Effector CD8-positive, alpha-beta T cell (primary cell): ENCODE measurements around the gene ELOVL6.
A peak's percentile ranks its signal among the peaks of the same experiment; 100 is the strongest.
"Not testable (repeated sequence)": the region's sequence is repeated elsewhere in the genome, so short reads cannot be mapped to it uniquely, and the experiment has no call there.

Experiments
- DNase-seq: peaks from one replicate; lab custom pipeline; 2025; lab: John Stamatoyannopoulos, UW
- total RNA-seq, 4 experiments: gene quantifications; one replicate each; lab custom pipeline; 2026; lab: John Stamatoyannopoulos, UW

Gene ELOVL6, protein sequence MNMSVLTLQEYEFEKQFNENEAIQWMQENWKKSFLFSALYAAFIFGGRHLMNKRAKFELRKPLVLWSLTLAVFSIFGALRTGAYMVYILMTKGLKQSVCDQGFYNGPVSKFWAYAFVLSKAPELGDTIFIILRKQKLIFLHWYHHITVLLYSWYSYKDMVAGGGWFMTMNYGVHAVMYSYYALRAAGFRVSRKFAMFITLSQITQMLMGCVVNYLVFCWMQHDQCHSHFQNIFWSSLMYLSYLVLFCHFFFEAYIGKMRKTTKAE
- total RNA-seq: 0.88 to 6.1 (median 3.1) reads per million in 4 experiments

DNA sequence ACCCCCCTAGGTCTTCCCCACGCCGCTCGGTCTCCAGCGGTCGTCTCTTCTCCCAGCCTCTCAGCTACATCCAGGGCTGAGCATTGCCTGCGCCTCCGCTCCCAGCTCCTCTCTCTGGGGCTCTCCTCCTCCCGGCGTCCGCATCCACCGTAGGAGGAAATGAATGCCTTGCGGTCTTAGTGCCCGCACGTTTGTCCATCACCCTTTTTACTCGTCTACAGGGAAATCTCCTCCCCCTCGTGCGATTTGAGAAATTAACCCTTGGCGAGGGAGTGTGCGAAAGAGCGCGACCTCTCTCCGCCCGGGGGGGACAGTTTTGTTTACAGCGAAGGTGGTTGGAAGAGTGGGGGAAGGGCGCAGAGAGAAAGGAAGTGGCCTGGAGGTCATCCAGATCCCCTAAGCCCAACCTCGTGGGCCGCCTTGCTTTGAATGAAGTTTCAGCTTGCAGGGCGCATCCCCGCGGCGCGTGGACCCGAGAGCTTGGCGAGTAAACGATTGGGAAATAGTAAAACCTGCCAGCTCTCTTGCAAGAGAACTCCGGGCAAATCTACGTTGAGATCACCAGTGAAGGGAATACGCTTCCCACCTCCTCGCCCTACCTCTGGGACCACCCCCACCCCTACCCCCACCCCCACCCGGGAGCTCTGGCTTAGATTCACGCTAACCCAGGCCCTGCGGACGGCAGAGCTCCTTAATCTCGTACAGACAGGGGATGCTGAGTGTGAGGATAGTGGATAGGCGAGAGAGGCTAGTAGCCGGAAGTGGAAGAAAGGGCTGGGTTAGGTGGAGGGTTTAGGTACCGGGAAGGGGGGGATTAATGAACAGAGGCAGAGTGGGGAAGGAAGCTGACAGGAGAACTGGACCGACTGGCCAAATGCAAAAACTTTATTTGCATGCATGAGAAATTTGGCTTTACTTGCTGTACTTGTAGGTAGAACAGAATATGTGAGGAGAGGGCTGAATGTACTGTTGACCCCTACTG, at the start of gene ELOVL6:
ELOVL6 (minus strand) TSS at position 181 of the 982 bp plus-strand sequence. CDS start 280 bp downstream, outside the sequence.
- DNase-seq: peak; percentile 17

DNA sequence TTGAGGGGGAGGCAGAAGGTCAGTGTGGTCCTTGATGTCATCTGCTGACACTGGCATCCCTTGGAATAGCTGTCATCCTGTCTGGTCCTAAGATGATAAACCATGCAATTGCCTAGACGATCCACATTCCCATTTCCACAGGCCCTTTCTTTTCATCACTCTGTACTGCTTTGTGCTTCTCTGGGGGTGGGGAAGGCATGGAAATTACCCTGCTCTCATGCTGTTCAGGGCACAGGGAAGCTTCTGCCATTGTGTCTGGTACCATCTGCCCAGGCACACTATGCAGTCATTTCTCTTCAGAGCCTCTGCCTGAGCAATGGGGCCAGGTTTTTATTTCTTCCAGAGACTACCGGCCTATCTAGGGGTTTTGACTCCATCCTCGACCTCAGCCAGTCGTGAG, 49.7 kb upstream of the ELOVL6 start:
- DNase-seq: no peak

DNA sequence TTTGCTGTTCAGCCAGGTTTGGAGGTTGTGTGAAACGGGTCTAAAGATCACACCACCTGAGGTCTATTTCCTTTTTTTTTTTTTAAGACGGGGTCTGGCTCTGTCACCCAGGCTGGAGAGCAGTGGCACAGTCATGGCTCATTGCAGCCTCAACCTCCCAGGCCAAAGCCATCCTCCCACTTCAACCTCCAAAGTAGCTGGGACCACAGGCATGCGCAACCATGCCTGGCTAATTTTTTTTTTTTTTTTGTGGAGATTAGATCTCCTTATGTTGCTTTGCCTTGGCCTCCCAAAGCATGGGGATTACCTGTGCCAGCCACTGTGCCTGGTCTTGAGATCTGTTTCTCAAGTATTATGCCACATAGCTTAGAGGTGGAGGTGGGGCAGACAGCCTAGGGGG, 49.2 kb upstream of the ELOVL6 start:
- DNase-seq: no peak

DNA sequence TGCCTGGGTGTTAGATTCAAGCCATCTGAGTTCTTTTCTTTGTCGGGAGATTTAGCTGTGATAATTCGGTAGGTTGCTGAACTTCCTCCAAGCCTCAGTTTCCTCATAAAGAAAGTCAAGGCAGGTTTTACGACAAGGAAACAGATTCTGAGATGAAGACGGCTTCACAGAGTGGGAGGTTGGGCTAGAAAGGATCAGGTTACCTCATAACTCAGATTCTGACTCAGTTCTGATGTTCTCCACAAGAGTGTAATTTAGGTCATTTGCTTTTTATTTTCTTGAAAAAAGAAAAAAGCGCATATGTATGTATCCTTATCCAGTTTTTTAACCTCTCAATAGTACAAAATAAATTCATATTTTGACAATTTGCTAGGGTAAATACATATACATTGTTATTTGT, 47.2 kb upstream of the ELOVL6 start:
- no peak for DNase-seq

DNA sequence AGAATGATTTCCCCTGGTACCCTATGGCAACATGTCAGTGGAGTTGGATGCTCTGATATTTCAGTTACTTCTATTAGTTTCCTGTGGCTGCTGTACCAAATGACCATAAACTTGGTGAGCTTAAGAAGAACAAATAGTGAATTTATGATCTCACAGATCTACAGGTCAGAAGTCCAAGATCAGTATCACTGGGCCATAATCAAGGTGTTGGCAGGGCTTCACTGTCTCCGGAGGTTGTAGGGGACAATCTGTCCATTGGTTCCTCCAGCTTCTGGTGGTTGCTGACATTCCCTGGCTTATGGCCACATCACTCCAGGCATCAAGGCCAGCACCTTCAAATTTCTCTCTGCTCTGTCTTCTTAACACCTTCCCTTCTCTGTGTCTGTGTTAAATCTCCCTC, 37.9 kb upstream of the ELOVL6 start:
- DNase-seq: no peak

DNA sequence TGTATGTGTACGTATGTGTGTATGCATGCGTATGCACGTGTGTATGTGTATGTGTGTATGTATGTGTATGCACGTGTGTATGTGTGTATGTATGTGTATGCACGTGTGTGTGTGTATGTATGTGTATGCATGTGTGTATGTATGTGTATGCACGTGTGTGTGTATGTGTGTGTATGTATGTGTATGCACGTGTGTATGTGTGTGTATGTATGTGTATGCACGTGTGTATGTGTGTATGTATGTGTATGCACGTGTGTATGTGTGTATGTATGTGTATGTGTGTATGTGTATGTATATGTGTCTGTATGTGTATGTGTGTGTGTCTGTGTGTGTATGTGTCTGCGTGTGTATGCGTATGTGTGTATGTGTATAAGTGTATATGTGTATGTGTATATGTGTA, 35.2 kb upstream of the ELOVL6 start:
- DNase-seq: not testable (repeated sequence)

DNA sequence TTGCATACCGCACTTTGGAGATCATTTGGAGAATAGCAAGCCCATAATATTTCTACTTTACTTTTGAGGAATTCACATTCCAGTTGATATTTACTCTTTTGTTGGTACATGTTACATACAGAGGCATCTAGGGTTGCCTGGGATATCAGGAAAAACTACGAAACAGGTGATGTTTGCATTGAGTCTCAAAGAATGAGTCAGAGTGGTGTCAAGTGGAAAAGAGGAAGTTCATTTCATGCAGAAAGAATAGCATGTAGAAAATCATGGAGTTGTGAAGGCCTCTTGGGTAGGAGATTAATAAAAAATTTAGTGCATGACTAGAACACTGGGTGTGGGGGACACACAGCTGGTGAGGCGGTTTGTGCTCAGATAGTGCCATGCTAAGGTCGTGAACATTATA, 33.5 kb upstream of the ELOVL6 start:
- no peak for DNase-seq

DNA sequence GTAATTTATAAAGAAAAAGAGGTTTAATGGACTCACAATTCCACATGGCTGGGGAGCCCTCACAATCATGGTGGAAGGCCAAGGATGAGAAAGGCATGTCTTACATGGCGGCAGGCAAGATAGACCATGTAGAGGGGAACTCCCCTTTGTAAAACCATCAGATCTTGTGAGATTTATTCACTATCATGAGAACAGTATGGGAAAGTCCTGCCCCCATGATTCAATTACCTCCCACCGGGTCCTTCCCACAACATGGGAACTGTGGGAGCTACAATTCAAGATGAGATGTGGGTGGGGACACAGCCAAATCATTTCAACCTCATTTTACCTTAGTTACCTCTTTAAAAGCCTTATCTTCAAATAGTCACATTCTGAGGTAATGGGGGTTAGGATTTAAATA, 30.9 kb upstream of the ELOVL6 start:
- DNase-seq: no peak

DNA sequence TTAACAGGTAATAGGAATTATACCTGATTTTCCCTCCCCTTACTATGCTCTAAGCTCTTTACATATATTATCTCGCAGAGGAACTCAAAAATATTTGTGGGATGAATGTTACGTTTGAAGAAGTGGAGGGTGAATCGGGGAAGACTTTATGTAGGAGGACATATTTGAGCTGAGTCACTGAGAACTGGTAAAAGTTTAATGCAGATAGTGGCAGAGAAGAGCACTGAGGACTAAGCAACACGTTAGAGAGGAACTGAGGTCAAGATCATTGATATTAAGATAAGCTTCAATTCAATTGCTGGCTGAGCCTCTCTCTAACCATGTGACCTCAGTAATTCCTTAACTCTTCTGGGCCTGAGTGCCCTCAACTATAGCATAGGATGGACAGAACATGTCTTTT, 26.4 kb upstream of the ELOVL6 start:
- no peak for DNase-seq

DNA sequence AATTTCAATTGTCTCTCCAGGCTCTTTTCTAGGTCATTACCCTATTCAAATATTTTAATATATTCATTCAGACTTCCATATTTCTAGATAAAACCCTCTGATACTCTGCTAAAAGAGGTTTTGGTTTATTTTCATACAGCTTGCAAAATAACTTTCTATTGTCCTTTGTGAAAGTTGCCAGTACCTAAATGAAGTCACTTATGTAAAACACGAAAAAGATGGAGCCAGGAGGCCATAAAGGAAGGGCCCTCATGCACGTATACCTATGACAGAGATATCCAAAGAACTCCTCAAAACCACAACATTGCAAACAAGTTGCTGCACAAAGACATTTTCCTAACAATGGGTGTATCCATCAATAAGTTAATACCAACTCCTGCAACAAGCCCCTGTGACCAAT, 25.7 kb upstream of the ELOVL6 start:
- no peak for DNase-seq

DNA sequence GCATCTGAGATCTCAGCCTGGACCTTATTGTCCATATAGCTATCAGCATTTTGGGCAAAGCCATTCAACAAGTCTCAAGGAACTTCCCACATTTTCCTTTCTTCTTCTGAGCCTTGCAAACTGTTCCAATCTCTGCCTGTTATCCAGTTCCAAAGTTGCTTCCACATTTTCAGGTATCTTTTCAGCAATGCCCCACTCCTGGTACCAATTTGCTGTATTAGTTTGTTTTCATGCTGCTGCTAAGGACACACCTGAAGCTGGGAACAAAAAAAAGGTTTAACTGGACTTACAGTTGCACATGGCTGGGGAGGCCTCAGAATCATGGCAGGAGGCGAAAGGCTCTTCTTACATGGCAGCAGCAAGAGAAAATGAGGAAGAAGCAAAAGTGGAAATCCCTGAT, 20.5 kb upstream of the ELOVL6 start:
- not testable (repeated sequence) for DNase-seq

DNA sequence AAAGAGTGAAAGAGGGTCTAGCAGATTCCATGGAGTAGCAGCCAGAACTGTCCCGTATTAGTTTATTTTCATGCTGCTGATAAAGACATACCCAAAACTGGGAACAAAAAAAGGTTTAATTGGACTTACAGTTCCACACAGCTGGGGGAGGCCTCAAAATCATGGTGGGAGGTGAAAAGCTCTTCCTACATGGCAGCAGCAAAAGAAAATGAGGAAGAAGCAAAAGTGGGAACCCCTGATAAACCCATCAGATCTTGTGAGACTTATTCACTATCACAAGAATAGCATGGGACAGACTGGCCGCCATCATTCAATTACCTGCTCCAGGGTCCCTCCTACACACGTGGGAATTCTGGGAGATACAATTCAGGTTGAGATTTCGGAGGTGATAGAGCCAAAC, 18.8 kb upstream of the ELOVL6 start:
- DNase-seq: not testable (repeated sequence)

DNA sequence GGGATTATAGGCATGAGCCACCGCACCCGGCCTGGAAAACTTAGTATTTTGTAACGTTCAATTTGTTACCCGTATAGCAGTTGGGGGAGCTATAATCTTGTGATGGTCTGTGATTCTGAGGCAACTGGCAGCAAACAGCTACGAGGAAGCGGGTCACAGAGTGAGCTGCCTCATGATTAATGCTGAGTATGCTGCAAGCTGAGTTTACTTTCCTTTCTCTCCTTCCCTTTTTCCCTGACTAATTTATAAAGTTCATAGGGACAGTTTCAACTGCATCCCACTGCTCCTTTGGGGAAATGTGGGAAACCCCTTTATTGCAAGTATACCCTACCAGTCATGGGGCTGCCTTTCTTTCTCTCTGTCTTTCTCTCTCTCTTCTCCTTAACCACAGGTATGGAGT, 17.7 kb upstream of the ELOVL6 start:
- DNase-seq: no peak

DNA sequence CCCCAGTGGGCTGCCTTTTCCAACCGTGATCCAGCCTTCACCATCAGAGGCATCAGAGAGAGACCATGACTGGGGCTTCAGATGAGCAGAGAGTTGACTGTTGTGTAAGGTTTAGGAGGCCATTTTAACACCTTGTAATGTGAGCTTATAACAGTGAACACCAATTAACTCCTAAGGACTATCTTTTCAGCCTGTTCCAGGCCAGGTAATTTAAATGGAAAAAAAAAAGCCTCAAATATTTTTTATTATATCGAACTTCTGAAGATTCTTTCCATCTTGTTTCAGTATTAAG, 13.3 kb upstream of the ELOVL6 start:
- no peak for DNase-seq

DNA sequence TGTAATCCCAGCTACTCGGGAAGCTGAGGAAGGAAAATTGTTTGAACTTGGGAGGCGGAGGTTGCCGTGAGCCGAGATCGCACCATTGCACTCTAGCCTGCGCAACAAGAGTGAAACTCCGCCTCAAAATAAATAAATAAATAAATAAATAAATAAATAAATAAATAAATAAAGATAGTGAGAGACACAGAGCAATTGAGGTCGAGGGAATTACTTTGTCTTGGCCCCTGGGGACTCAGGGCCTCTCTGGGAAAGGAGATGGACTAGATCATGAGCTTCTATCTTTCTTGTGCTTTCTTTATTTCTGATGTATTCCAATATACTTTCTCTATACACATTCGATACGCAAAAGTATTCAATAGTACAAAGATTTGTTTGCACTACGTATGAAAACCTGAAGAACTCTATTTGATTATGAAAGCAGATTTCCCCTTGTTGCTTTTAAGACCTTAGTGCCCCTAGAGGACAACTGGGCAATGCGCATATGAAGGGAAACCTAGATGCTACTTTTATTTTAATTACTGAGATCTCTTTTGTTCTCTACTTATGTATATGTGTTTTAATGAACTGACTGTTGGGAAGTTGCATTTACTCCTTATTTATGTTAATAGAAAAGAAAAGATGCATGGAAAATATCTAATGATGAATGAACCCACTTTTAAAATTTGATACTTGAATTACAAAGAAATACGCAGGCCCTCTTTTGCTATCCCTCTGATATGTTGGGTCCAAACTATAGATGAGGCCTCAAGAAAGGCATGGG, 12.8 kb upstream of the ELOVL6 start:
- DNase-seq: no peak

DNA sequence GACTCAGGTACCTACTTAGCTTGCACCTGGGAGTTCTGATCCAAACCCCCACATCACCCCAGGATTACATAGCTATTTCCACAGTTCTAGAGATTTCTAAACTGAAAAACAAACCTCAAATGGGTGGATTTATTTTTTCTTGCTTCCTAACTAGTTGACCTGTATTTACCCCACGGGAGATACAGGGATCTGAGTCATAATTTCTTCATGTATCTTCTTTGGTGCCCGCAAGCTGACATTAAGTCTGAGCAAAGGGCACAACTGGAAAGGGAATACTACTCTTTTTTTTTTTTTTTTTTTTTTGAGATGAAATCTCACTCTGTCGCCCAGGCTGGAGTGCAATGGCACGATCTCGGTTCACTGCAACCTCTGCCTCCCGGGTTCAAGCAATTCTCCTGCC, 10.0 kb upstream of the ELOVL6 start:
- no peak for DNase-seq

DNA sequence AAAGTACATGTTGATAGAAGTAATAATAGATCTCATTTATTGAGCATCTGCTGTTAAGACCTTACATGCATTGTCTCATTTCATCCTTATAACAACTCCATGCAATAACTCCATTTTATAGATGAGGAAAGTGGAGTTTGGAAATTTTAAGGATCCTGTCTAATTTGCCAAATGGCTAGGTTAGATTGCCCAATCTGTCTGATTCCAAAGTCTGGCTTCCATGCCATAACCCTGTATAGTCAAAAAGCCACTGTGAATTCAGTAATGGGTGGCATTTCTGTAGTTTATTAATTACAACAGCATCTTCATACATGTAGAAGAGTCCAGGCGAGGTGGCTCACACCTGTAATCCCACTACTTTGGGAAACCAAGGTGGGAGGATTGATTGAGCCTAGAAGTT, 8.8 kb upstream of the ELOVL6 start:
- no peak for DNase-seq

DNA sequence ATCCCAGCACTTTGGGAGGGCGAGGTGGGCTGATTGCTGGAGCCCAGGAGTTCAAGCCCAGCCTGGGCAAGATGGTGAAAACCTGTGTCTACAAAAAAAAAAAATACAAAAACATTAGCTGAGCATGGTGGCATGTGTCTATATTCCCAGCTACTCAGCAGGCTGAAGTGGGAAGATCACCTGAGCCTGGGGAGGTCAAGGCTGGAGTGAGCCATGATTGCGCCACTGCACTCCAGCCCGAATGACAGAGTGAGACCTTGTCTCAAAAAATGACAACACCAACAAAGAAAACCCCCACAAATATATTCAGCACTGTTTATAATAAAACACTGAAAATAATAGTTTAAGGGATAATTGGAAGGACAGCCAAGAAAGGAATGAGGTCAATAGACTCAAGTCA, 3.6 kb upstream of the ELOVL6 start:
- DNase-seq: no peak

DNA sequence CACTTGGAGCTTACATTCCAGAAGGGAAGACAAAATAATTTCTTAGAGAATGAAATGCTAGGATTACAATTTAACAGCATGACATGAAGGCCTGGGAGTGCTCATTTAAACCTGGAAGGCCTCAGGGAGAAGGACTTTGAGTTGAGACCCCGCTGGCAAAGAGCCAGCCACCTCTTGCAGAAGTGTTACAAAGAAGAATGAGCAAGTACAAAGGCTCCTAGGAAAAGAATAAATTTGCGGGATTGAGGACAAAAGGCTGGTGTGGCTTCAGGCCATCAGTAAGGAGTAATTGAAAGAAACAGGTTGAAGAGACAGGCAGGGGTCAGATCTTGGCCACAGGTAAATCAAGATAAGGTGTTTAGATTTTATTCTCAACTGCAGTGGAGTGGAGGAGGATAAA, 3.1 kb upstream of the ELOVL6 start:
- no peak for DNase-seq

DNA sequence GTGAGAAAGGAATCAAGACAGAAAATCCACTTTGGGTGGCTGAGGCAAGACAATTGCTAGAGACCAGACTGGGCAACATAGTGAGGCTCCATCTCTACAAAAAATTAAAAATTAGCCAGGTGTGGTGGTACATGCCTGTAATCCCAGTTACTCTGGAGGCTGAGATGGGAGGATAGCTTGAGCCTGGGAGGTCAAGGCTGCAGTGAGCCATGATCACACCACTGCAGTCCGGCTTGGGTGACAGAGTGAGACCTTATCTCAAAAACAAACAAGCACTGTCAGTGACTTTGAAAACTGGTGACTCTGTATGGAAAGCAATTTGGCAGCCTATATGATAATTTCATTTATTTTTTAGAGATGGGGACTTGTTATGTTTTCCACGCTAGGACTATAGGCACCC, 2.3 kb upstream of the ELOVL6 start:
- no peak for DNase-seq

DNA sequence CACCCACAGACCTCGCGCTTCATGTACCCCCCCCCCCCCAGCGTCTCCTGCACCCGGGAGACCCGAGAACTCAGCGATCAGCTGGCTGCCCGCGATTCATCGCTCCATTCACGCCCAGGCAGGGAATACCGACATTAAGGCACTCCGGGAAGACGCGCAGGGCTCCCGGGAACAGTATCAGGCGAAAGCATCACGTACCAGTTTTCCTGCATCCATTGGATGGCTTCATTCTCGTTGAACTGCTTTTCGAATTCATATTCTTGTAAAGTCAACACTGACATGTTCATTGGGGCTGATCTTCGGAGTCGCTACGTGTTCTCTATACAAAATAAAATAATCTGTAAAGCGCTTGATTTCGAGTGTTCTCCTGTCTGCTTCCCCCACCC, 373 bp downstream of the ELOVL6 start:
- no peak for DNase-seq

DNA sequence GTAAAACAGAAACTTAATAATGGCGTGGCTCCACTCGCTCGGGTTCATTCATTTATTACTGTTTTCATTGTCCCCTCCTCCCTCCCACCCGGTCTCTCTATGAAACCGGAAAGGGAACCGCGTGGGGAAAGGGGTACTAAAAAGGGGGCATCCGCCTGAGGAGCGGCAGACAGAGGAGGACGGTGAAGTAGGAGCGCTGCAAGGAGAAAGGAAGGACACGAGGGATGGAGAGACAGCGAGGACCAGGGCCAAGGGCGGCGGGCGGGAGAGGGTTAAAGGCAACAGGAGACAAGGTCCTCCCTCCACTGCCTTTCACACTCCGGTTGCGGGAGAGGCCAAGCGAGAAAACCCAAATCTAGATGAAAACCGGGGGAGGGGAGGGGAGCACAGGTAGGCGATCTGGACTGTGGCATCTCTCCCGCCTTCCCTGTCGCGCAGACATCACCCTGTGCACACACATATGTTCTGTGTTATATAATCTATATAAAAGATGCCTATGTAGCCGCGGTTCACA, 829 bp downstream of the ELOVL6 start:
- DNase-seq: peak; percentile 18
